SK-N-SH (cell line): ENCODE data around the gene ACTR6.

Experiments
- CHD2 ChIP-seq: fragments of 150-350 bp; IDR thresholded peaks from 2 replicates; pipeline ENCODE4 v1.6.1; 2018; ENCODE audit warnings: low read length; ENCODE audit not compliant: partially characterized antibody
- EZH2phosphoT487 ChIP-seq: fragments of 200-600 bp; sonication (generic); IDR thresholded peaks from 2 replicates; pipeline ENCODE4 v1.6.1; 2017; ENCODE audit warnings: low read depth, mixed run types, mild to moderate bottlenecking, antibody characterized with exemption, moderate library complexity, borderline replicate concordance
- GABPA ChIP-seq: IDR thresholded peaks from 2 replicates; pipeline ENCODE4 v1.4.0; 2012; ENCODE audit warnings: low read depth, mild to moderate bottlenecking
- JUND ChIP-seq: IDR thresholded peaks from 2 replicates; pipeline ENCODE4 v1.4.0; 2012
- MAX ChIP-seq: IDR thresholded peaks from 2 replicates; pipeline ENCODE4 v1.4.0; 2012; ENCODE audit warnings: low read depth
- NFIC ChIP-seq: IDR thresholded peaks from 2 replicates; pipeline ENCODE4 v1.4.0; 2012; ENCODE audit warnings: borderline replicate concordance
- RAD21 ChIP-seq: IDR thresholded peaks from 2 replicates; pipeline ENCODE4 v1.6.1; 2012; ENCODE audit warnings: mild to moderate bottlenecking, low read length
- RCOR1 ChIP-seq: fragments of 150-350 bp; IDR thresholded peaks from 2 replicates; pipeline ENCODE4 v1.6.1; 2017; ENCODE audit warnings: antibody characterized with exemption, low read length
- SIN3A ChIP-seq: IDR thresholded peaks from 2 replicates; pipeline ENCODE4 v1.6.1; 2012; ENCODE audit warnings: low read depth, mild to moderate bottlenecking, low read length, moderate library complexity, borderline replicate concordance
- TCF12 ChIP-seq: IDR thresholded peaks from 2 replicates; pipeline ENCODE4 v1.4.0; 2012
- TF ChIP-seq, protein P1 (sequence below): IDR thresholded peaks from 2 replicates; pipeline ENCODE4 v1.6.1; 2012; ENCODE audit warnings: mild to moderate bottlenecking, low read depth, low read length, moderate library complexity
- TF ChIP-seq, protein P2 (sequence below): fragments of 200-600 bp; sonication (generic); IDR thresholded peaks from 2 replicates; pipeline ENCODE4 v1.6.1; 2017; ENCODE audit warnings: antibody characterized with exemption, mild to moderate bottlenecking, moderate library complexity

DNA sequence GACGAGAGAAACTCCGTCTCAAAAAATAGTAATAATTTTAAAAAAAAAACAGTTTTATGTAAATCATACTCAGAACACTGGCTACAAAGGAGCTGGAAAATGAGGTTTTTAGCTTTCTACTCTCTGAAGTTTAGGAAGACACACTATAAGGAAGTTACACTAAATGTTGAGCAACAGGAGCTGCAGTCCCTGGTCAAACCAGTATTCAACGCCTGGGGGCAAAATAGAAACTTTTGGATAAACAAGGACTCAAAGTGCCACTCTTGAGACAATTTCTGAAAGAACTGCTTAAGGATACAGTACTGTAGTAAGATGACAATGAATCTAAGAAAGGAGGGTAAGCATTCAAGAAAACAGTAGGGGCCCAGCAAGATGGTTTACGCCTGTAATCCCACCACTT lies 29.3 kb downstream of the ACTR6 start:
- no peak for TF ChIP-seq SIN3A
- TF ChIP-seq, protein P1, sequence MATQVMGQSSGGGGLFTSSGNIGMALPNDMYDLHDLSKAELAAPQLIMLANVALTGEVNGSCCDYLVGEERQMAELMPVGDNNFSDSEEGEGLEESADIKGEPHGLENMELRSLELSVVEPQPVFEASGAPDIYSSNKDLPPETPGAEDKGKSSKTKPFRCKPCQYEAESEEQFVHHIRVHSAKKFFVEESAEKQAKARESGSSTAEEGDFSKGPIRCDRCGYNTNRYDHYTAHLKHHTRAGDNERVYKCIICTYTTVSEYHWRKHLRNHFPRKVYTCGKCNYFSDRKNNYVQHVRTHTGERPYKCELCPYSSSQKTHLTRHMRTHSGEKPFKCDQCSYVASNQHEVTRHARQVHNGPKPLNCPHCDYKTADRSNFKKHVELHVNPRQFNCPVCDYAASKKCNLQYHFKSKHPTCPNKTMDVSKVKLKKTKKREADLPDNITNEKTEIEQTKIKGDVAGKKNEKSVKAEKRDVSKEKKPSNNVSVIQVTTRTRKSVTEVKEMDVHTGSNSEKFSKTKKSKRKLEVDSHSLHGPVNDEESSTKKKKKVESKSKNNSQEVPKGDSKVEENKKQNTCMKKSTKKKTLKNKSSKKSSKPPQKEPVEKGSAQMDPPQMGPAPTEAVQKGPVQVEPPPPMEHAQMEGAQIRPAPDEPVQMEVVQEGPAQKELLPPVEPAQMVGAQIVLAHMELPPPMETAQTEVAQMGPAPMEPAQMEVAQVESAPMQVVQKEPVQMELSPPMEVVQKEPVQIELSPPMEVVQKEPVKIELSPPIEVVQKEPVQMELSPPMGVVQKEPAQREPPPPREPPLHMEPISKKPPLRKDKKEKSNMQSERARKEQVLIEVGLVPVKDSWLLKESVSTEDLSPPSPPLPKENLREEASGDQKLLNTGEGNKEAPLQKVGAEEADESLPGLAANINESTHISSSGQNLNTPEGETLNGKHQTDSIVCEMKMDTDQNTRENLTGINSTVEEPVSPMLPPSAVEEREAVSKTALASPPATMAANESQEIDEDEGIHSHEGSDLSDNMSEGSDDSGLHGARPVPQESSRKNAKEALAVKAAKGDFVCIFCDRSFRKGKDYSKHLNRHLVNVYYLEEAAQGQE = no peak
- no peak for TF ChIP-seq TCF12
- TF ChIP-seq, protein P2, sequence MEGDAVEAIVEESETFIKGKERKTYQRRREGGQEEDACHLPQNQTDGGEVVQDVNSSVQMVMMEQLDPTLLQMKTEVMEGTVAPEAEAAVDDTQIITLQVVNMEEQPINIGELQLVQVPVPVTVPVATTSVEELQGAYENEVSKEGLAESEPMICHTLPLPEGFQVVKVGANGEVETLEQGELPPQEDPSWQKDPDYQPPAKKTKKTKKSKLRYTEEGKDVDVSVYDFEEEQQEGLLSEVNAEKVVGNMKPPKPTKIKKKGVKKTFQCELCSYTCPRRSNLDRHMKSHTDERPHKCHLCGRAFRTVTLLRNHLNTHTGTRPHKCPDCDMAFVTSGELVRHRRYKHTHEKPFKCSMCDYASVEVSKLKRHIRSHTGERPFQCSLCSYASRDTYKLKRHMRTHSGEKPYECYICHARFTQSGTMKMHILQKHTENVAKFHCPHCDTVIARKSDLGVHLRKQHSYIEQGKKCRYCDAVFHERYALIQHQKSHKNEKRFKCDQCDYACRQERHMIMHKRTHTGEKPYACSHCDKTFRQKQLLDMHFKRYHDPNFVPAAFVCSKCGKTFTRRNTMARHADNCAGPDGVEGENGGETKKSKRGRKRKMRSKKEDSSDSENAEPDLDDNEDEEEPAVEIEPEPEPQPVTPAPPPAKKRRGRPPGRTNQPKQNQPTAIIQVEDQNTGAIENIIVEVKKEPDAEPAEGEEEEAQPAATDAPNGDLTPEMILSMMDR = no peak
- no peak for TF ChIP-seq RCOR1
- no peak for TF ChIP-seq NFIC
- TF ChIP-seq CHD2 = no peak
- no peak for TF ChIP-seq RAD21
- no peak for TF ChIP-seq GABPA
- TF ChIP-seq JUND = no peak
- no peak for TF ChIP-seq MAX
- TF ChIP-seq EZH2phosphoT487 = no peak
